Heart left ventricle (tissue), 16 donors: Measurements from ENCODE around the gene PRXL2A. TPM values are rescaled to one million over a fixed set of nuclear protein-coding genes. Genes with fewer than 3 reads are reported as not detected.

Experiments used
- ATAC-seq, 4 donors: fragments of 200-7000 bp; cut with Tn5 transposase; one replicate each; pipeline ENCODE4 v1.9.1; 2020 to 2022; ENCODE audit warnings: moderate library complexity in 4 of 4, mild to moderate bottlenecking in 3 of 4, moderate number of reproducible peaks in 1 of 4
- DNase-seq, 5 donors: peaks; one replicate each; pipeline ENCODE4 v3.0.0-alpha.2; 2020
- H3K27ac ChIP-seq, 12 donors: fragments of 200-600 bp; sonication (generic) in 4 of 12; one replicate each; pipeline versions ENCODE4 v1.5.0 to v1.8.0; 2016 to 2022; ENCODE audit warnings: mild to moderate bottlenecking in 2 of 12
- H3K27me3 ChIP-seq, 9 donors: fragments of 200-600 bp; sonication (generic) in 2 of 9; one replicate each; pipeline versions ENCODE4 v1.5.1 to v1.8.0; 2016 to 2022; ENCODE audit warnings: mild to moderate bottlenecking in 3 of 9
- H3K36me3 ChIP-seq, 9 donors: fragments of 200-600 bp; sonication (generic) in 2 of 9; one replicate each; pipeline versions ENCODE4 v1.5.0 to v1.8.0; 2018 to 2022; ENCODE audit warnings: mild to moderate bottlenecking in 2 of 9
- H3K4me1 ChIP-seq, 12 donors: fragments of 200-600 bp; sonication (generic) in 4 of 12; one replicate each; pipeline versions ENCODE4 v1.5.0 to v1.8.0; 2016 to 2022; ENCODE audit warnings: mild to moderate bottlenecking in 3 of 12
- H3K4me3 ChIP-seq, 12 donors: fragments of 200-600 bp; sonication (generic) in 4 of 12; one replicate each; pipeline versions ENCODE4 v1.5.0 to v1.8.0; 2017 to 2022; ENCODE audit warnings: mild to moderate bottlenecking in 9 of 12, moderate library complexity in 4 of 12
- H3K9me3 ChIP-seq, 12 donors: fragments of 200-600 bp; sonication (generic) in 4 of 12; one replicate each; pipeline versions ENCODE4 v1.5.0 to v1.8.0; 2016 to 2022; ENCODE audit warnings: mild to moderate bottlenecking in 1 of 12
- CTCF ChIP-seq, 12 donors: fragments of 200-600 bp; sonication (generic) in 4 of 12; IDR thresholded peaks; one replicate each; pipeline versions ENCODE4 v1.5.0 to v1.8.0; 2018 to 2022; ENCODE audit warnings: antibody characterized with exemption in 12 of 12, mild to moderate bottlenecking in 5 of 12
- POLR2A ChIP-seq, 2 donors: fragments of 450-650 bp; IDR thresholded peaks; one replicate each; pipeline ENCODE4 v1.6.1; 2017; ENCODE audit warnings: antibody characterized with exemption in 2 of 2, mild to moderate bottlenecking in 2 of 2, moderate library complexity in 2 of 2
- WGBS, 4 donors: extraction: QIAGEN DNeasy Blood & Tissue Kit in 2 of 4; methylation state at CpG; one replicate each; pipeline versions ENCODE4 v1.1.5 to v1.1.7; 2013 to 2018; 5-methylcytosine and 5-hydroxymethylcytosine counted together
- intact Hi-C, 10 donors: fragments of 100-400 bp; cut with DNase I; formaldehyde crosslinking; loops; one replicate each; pipeline versions ENCODE4 v1.11.1 to v1.14.2; 2022
- polyA plus RNA-seq, 2 donors: library from polyadenylated mRNA; stranded (reverse); fragments of 200-250 nt; gene quantifications; one replicate each; pipeline ENCODE4 v1.2.3, GENCODE V29; 2013
- total RNA-seq, 9 donors: library from RNA; depleted of rRNA in 2 of 9; stranded (reverse); fragments of >200 nt in 2 of 9; fragmentation: NEBNext Ultra II Directional in 3 of 9; extraction: Animal tissue kit (Norgen Biotek cat#: 25700) in 3 of 9; gene quantifications; one replicate each; pipeline versions ENCODE4 v1.1.0 to v1.2.4, GENCODE V29; 2016 to 2023
- donor health status: ischemic (EF 13 %, LVEDD 7.1; RV severe dilation, severe dysfunction).
- donor health status: healthy with polysubstance abuse.
- donor health status: DM: no; HTN: yes; CAD: no.
- donor health status: DM: no; HTN: no; CAD: no.
- donor health status: ischemic (EF 25% LVEDD 6.9; RV normal size, moderate dysfunction).
- donor health status: ischemic (EF 25% LVEDD 5.7; RV mildly dilated, moderate dysfunction).
- donor health status: healthy.
- donor health status: DM: yes; HTN: yes; CAD: no.
- donor health status: ischemic (EF 35%, LVEDD 5.7; RV mildly dilated, moderate dysfunction).
- donor health status: nonischemic (EF 11% LVEDD 7.7; RV severe dilation, severe dysfunction).
- donor health status: DM: yes; HTN: yes; CAD: no.
- donor health status: PGD.
- donor health status: ischemic (EF 29% LVEDD 5.4; RV normal size, mild dysfunction).
- donor health status: nonischemic (EF 23%, LVEDD 6.1; RV moderate dilation, normal function).

Gene PRXL2A
- total and polyA plus RNA-seq, 11 donors: 63.9 to 123 (median 78.5) TPM

DNA sequence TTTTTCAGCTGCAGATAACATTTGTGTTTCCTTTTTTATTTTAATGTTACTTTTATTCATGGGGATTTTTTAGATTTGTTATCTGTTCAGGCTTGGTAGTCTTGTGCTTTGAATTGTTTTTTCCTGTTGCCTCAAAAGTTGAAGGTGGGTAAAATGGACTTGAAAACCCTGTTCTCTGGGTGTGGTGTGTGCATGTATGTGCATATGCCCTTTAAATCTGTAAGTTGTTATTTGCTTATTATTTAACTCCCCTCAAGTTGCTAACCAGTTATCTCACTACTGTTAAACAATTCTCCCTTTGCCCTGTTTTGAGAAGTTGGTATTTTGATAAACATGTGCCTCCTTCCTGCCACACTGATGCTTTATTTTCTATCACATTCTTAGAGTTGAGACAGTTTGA is 76.3 kb downstream of the PRXL2A start:
- H3K4me3 ChIP-seq: no peak overlapping the region
- peaks cover 10 to 87% (median 46%) of the 10 kb centered on the region in 12 donors for H3K4me1 ChIP-seq
- ATAC-seq: no peak
- no peak for DNase-seq
- no peaks in the 10 kb centered on the region for H3K9me3 ChIP-seq
- H3K27me3 ChIP-seq: no peaks in the 10 kb centered on the region
- intact Hi-C loops: no loop called here
- TF ChIP-seq CTCF (IDR thresholded peaks at IDR 0.05) (no peak), POLR2A (IDR thresholded peaks at IDR 0.05) (no peak)
- H3K36me3 ChIP-seq: peaks cover 0 to 22% (median 7%) of the 10 kb centered on the region in 9 donors
- H3K27ac ChIP-seq: peak overlapping the region in 2 of 12 donors; percentile 20 to 95

DNA sequence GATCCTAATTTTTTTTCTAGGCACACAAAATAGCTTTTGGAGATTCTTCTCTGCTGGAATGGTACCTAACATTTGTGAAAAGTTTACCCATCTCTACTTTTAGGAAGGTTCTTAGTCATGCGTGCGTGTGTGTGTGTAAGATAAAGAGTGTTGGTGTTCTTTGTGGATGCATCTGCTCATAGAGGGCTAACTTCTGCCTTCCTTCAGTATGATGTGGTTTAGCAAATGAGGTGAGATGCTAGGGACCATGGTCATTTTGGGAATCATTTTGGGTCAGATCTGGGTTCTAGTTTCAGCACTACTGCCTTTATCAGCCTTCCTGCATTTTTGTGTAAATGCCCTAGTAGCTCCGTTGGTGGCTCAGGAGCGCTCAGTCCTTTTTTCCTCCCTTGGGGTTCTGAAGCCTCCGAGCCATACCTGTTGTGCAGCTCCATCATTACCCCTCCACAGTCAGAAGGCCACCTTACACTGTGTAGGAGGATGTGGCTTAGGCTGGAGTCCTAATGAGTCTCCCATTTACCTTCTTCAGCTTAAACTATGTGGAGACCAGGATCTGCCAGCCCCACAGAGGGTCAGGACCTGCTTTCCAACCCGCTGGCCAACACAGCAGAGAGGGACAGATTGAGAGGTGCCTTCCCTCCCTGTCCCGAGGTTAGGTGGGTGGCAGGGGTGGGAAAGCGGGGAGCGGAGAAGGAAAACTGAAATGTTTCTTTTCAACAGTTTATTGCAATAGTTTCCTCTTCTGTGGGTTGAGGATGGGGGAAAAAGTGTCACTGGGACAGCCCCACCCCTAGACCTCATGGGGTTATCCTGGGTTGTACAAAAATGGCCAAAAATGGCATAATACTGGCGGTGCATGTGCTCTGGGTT is 77.0 kb downstream of the PRXL2A start:
- H3K4me3 ChIP-seq: peak overlapping the region in 1 of 12 donors; percentile 37
- intact Hi-C loops: no loop called here
- H3K9me3 ChIP-seq: no peaks in the 10 kb centered on the region
- H3K27ac ChIP-seq: peak overlapping the region in 5 of 12 donors; percentile 7 to 95 (median 28)
- no peaks in the 10 kb centered on the region for H3K27me3 ChIP-seq
- DNase-seq (no peak), ATAC-seq (peak in 2 of 4 donors; percentile 23 to 25)
- no peak for TF ChIP-seq POLR2A (IDR thresholded peaks at IDR 0.05)
- no peak for TF ChIP-seq CTCF (IDR thresholded peaks at IDR 0.05)
- 73 to 77% (median 75%) methylated on average over 10 of the region's 10 CpGs for WGBS, 4 donors
- H3K36me3 ChIP-seq: peaks cover 0 to 28% (median 13%) of the 10 kb centered on the region in 9 donors
- peaks cover 11 to 93% (median 46%) of the 10 kb centered on the region in 12 donors for H3K4me1 ChIP-seq

- peak in 3 of 4 donors; percentile 17 to 39 (median 32) for ATAC-seq
- TF ChIP-seq POLR2A (IDR thresholded peaks at IDR 0.05): no peak
- no peak for TF ChIP-seq CTCF (IDR thresholded peaks at IDR 0.05)
- Histone ChIP-seq H3K4me3 (peak overlapping the region in 1 of 12 donors; percentile 37), H3K9me3 (no peaks in the 10 kb centered on the region), H3K36me3 (peaks cover 0 to 32% (median 21%) of the 10 kb centered on the region in 9 donors), H3K4me1 (peaks cover 11 to 98% (median 49%) of the 10 kb centered on the region in 12 donors), H3K27me3 (no peaks in the 10 kb centered on the region), H3K27ac (peak overlapping the region in 6 of 12 donors; percentile 7 to 95 (median 24))
- intact Hi-C loops: no loop called here
- WGBS, 4 donors: 62 to 67% (median 64%) methylated on average over 17 of the region's 17 CpGs
- DNase-seq: no peak
Measured at GRCh38 chr10:80485946-80486764, 77.8 kb downstream of the PRXL2A start.

Other genes with a start within 250 kb of the PRXL2A start
- gene ANXA11, start 203.0 kb upstream of the PRXL2A start, total RNA-seq: 100 to 1,000 TPM; 281 to 440 (median 368) TPM
- 100 to 1,000 TPM; 152 to 487 TPM for gene ANXA11, start 203.0 kb upstream of the PRXL2A start, polyA plus RNA-seq
- 1 to 10 TPM in 1 of 9 donors, under 1 TPM in 3, not detected in 5; 0.07 to 1.1 (median 0.46) TPM for gene MAT1A, start 118.9 kb upstream of the PRXL2A start, total RNA-seq
- not detected for gene MAT1A, start 118.9 kb upstream of the PRXL2A start, polyA plus RNA-seq
- gene DYDC1, start 51.8 kb upstream of the PRXL2A start, total RNA-seq: not detected
- gene DYDC1, start 51.8 kb upstream of the PRXL2A start, polyA plus RNA-seq: not detected
- not detected for gene DYDC2, start 51.8 kb upstream of the PRXL2A start, total RNA-seq
- gene DYDC2, start 51.8 kb upstream of the PRXL2A start, polyA plus RNA-seq: not detected
- gene TSPAN14, start 45.8 kb downstream of the PRXL2A start, total RNA-seq: 10 to 100 TPM; 24.6 to 71.5 (median 39.6) TPM
- 10 to 100 TPM; 17.4 to 46.3 TPM for gene TSPAN14, start 45.8 kb downstream of the PRXL2A start, polyA plus RNA-seq
- gene SH2D4B, start 129.4 kb downstream of the PRXL2A start, total RNA-seq: under 1 TPM in 1 of 9 donors, not detected in 8; 0.19 TPM
- not detected for gene SH2D4B, start 129.4 kb downstream of the PRXL2A start, polyA plus RNA-seq